GM10266 (cell line): ENCODE data around the gene CPNE8.

Experiments
- DNase-seq: peaks from one replicate; pipeline ENCODE4 v3.0.0; 2012; ENCODE audit errors: extremely low spot score
- CTCF ChIP-seq: IDR thresholded peaks from 2 replicates; pipeline ENCODE4 v1.5.1; 2012; ENCODE audit warnings: mild to moderate bottlenecking, low read depth; ENCODE audit not compliant: control insufficient read depth, insufficient read depth; ENCODE audit errors: missing control alignments

The CPNE8 gene

GRCh38 chr12:38662829-38663228, 242.6 kb downstream of the CPNE8 start:
- no peak for DNase-seq
- TF ChIP-seq CTCF: no peak

GRCh38 chr12:38653650-38654049, 251.7 kb downstream of the CPNE8 start:
- TF ChIP-seq CTCF: no peak
- DNase-seq: no peak

GRCh38 chr12:38648813-38649212, 256.6 kb downstream of the CPNE8 start:
- no peak for TF ChIP-seq CTCF
- no peak for DNase-seq

- TF ChIP-seq CTCF: no peak
- DNase-seq: no peak
Measured at GRCh38 chr12:38646146-38646545, 259.2 kb downstream of the CPNE8 start.

- no peak for TF ChIP-seq CTCF
- DNase-seq: no peak
Measured at GRCh38 chr12:38639625-38640024, 265.8 kb downstream of the CPNE8 start.

GRCh38 chr12:38638401-38638800, 267.0 kb downstream of the CPNE8 start:
- TF ChIP-seq CTCF: no peak
- DNase-seq: no peak

GRCh38 chr12:38633511-38633910, 271.9 kb downstream of the CPNE8 start:
- TF ChIP-seq CTCF: no peak
- no peak for DNase-seq

- DNase-seq: no peak
- TF ChIP-seq CTCF: no peak
Measured at GRCh38 chr12:38629064-38629463, 276.3 kb downstream of the CPNE8 start.
